Muscle of leg (tissue), 11 donors: ENCODE measurements around the gene DECR2. TPM values are rescaled to one million over a fixed set of nuclear protein-coding genes. Genes with fewer than 3 reads are reported as not detected.
A peak's percentile ranks its signal among the peaks of the same experiment; 100 is the strongest.
"Not testable (repeated sequence)": the region's sequence is repeated elsewhere in the genome, so short reads cannot be mapped to it uniquely, and the experiment has no call there.

Source experiments
- DNase-seq: peaks from one replicate; pipeline ENCODE4 v3.0.0; 2013
- H3K27ac ChIP-seq: one replicate; pipeline ENCODE4 v1.5.1; 2013; ENCODE audit warnings: mild to moderate bottlenecking, low read length, control low read depth
- H3K27me3 ChIP-seq: one replicate; pipeline ENCODE4 v1.6.1; 2013; ENCODE audit warnings: low read length; ENCODE audit not compliant: control insufficient read depth, insufficient read depth
- H3K36me3 ChIP-seq: one replicate; pipeline ENCODE4 v1.6.1; 2013; ENCODE audit warnings: low read length; ENCODE audit not compliant: control insufficient read depth, insufficient read depth
- H3K4me1 ChIP-seq: one replicate; pipeline ENCODE4 v1.6.1; 2013; ENCODE audit warnings: low read length; ENCODE audit not compliant: control insufficient read depth, insufficient read depth
- H3K4me3 ChIP-seq: one replicate; pipeline ENCODE4 v1.5.1; 2013; ENCODE audit warnings: low read length, control low read depth
- H3K9me3 ChIP-seq: replicated peaks from 2 replicates; pipeline ENCODE4 v1.6.1; 2013; ENCODE audit warnings: low read depth, low read length; ENCODE audit not compliant: control insufficient read depth
- WGBS: methylation state at CpG from one replicate; pipeline ENCODE4 v1.1.5; 2013; ENCODE audit warnings: missing lambda C conversion rate; ENCODE audit not compliant: insufficient coverage; 5-methylcytosine and 5-hydroxymethylcytosine counted together
- polyA plus RNA-seq, 8 donors: library from polyadenylated mRNA; unstranded; fragments of 120-200 nt; gene quantifications; one replicate each; pipeline versions ENCODE4 v1.2.1 to v1.2.3, GENCODE V29; 2013; ENCODE audit warnings: inconsistent platforms in 1 of 8, low replicate concordance in 1 of 8; ENCODE audit not compliant: insufficient read length in 8 of 8, insufficient read depth in 1 of 8
- total RNA-seq: library from RNA; stranded (reverse); fragments of 120-200 nt; gene quantifications from one replicate; pipeline ENCODE4 v1.2.4, GENCODE V29; 2013

The DECR2 gene
- total and polyA plus RNA-seq, 9 donors = 8.4 to 20.6 (median 13.0) TPM

DNA sequence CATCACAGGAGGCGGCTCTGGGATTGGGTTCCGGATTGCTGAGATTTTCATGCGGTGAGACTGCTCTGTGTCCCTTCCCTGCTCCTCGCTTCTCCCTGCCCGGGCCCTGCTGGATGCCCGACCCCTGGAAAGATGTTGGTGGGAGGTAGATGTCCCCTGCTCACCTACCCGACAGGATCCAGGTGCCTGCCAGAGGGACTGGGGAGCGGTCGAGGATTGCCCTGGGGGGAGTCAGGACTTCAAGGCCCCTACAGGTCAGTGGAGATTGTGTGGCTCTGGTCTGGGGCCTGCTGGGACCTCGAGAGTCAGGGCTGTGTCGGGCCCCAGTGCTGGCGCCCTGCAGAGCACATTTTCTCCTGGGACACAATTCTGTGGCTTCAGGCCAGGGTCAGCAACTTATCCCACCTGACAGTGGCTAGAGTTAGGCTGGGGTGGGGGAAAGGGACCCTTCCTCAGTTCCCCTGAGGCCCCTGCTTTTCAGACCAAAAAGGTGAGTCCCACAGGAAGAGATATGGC, 3.3 kb downstream of the DECR2 start:
- WGBS = 73% methylated on average over 10 of the region's 12 CpGs
- H3K27ac ChIP-seq = no peak overlapping the region
- no peaks in the 10 kb centered on the region for H3K9me3 ChIP-seq
- DNase-seq = no peak
- H3K27me3 ChIP-seq = no peaks in the 10 kb centered on the region
- H3K4me3 ChIP-seq = no peak overlapping the region
- H3K4me1 ChIP-seq = peaks cover 11% of the 10 kb centered on the region
- peaks cover 8% of the 10 kb centered on the region for H3K36me3 ChIP-seq

DNA sequence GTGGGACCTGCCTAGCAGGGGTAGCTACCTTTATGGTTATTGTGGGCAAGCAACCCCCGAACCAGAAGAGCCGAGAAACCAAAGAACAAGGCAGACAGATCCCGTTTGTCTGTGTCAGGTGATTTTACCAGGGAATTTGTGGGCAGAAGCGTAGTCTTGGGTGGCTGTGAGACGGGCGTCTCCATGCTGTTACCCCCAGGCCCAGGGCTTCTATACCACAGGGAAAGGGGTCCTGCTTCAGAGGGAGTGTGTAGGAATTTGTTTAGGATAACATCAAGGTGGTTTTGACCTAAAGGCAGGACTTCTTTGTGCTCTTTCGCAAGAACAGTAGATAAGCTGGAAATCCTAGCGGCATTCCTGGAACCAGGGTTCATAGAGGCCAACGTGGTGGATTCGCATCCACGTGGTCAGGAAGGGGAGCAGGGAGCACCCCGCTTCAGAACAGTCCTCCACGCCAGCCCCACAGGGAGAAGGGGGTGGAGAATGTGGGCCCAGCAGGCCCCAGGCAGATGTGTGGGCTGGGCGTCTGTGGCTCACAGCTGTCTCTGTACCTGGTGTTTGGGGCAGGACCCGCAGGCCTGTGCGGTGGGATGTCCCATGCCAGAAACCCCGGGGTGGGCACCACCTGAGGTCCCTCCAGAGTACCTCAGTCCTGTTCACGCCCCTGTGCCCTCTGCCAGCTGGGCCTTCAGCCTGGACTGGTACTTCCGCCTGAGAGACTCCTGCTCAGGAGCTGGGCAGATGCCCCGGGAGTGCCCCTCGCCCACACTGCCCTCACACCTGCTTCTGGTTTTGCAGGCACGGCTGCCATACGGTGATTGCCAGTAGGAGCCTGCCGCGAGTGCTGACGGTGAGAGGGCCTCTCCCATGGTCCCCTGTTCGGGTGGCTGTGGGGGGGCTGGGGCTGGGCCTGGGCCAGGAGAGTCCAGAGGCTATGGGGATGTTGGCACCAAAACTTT, 4.1 kb downstream of the DECR2 start:
- Histone ChIP-seq H3K4me3 (no peak overlapping the region), H3K4me1 (peaks cover 5% of the 10 kb centered on the region), H3K9me3 (no peaks in the 10 kb centered on the region), H3K27me3 (no peaks in the 10 kb centered on the region), H3K36me3 (peaks cover 7% of the 10 kb centered on the region), H3K27ac (no peak overlapping the region)
- 77% methylated on average over 24 of the region's 27 CpGs for WGBS
- DNase-seq = no peak

DNA sequence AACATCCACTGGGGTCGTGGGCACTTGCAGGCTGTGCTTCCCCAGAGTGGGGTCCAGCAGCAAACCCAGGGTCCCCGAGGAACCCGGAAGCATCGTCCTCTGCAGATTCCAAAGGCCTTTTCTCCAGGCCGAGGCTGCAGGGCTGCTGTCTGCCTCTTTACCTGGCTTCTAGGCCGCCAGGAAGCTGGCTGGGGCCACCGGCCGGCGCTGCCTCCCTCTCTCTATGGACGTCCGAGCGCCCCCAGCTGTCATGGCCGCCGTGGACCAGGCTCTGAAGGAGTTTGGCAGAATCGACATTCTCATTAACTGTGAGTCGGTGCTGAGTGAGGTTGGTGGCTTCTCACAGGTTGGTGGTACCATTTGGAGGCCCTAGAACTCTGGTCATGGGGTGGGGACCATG, 5.6 kb downstream of the DECR2 start:
- 68% methylated on average over 13 of the region's 16 CpGs for WGBS
- DNase-seq = no peak
- peaks cover 2% of the 10 kb centered on the region for H3K4me1 ChIP-seq
- H3K4me3 ChIP-seq = no peak overlapping the region
- no peaks in the 10 kb centered on the region for H3K9me3 ChIP-seq
- peak overlapping the region; percentile 13 for H3K27ac ChIP-seq
- peaks cover 14% of the 10 kb centered on the region for H3K36me3 ChIP-seq
- H3K27me3 ChIP-seq = no peaks in the 10 kb centered on the region

DNA sequence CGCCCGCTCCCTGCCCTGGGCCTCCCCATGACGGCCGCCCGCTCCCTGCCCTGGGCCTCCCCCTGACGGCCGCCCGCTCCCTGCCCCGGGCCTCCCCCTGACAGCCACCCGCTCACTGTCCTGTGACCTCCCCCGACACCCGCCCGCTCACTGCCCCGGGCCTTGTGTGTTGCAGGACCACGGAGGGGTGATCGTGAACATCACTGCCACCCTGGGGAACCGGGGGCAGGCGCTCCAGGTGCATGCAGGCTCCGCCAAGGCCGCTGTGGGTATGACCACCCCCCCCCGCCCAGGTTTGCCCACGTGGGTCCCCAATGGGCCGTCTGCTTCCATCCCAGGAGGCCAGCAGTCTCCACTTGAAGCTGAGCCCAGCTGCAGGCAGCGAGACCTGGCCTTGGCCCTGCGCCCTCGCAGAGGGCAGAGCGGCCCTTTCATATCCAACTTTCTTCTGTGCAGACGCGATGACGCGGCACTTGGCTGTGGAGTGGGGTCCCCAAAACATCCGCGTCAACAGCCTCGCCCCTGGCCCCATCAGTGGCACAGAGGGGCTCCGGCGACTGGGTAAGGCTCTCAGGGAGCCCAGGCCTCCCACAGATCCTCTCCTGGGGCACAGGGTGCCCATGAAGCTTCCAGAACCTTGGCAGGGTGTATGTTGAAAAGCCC, 9.0 kb downstream of the DECR2 start:
- DNase-seq = no peak
- peaks cover 14% of the 10 kb centered on the region for H3K36me3 ChIP-seq
- no peaks in the 10 kb centered on the region for H3K4me1 ChIP-seq
- H3K4me3 ChIP-seq = no peak overlapping the region
- no peak overlapping the region for H3K27ac ChIP-seq
- 87% methylated on average over 35 of the region's 36 CpGs for WGBS
- H3K9me3 ChIP-seq = no peaks in the 10 kb centered on the region
- H3K27me3 ChIP-seq = no peaks in the 10 kb centered on the region

DNA sequence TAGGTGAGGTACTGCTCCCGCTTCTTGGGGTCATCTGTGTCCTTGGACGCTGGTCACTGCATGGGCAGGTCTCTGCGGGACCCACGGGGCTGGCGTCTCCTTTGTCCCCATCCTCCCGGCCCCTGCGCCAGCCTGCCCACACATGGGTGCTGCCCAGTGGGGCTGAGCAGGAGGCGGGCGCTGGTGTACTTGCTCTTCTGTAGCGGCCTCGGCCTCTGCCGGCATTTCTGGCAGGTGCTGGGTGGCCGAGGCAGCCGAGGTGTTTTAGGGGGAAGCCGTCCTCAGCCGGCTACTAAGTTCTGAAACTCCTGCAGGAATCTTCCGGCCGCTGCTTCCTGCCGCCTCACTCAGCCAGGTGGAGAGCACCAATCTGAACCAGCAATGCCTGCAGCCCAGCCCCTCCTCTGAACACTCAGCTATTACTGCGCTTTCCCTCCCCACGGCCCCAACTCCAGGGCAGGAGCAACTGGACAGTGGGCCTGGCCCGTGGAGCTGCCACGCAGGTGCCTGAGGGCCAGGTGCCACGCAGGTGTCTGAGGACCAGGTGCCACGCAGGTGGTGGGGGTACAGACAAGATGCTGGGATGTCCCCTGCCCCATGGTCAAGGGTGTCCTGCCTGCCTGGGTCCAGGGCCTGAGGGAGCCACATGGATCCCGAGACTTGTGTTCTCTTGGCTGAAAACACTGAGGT, 10.0 kb downstream of the DECR2 start:
- DNase-seq = no peak
- H3K9me3 ChIP-seq = no peaks in the 10 kb centered on the region
- no peak overlapping the region for H3K27ac ChIP-seq
- no peaks in the 10 kb centered on the region for H3K4me1 ChIP-seq
- no peaks in the 10 kb centered on the region for H3K27me3 ChIP-seq
- no peak overlapping the region for H3K4me3 ChIP-seq
- peaks cover 14% of the 10 kb centered on the region for H3K36me3 ChIP-seq
- 93% methylated on average over 18 of the region's 26 CpGs for WGBS

DNA sequence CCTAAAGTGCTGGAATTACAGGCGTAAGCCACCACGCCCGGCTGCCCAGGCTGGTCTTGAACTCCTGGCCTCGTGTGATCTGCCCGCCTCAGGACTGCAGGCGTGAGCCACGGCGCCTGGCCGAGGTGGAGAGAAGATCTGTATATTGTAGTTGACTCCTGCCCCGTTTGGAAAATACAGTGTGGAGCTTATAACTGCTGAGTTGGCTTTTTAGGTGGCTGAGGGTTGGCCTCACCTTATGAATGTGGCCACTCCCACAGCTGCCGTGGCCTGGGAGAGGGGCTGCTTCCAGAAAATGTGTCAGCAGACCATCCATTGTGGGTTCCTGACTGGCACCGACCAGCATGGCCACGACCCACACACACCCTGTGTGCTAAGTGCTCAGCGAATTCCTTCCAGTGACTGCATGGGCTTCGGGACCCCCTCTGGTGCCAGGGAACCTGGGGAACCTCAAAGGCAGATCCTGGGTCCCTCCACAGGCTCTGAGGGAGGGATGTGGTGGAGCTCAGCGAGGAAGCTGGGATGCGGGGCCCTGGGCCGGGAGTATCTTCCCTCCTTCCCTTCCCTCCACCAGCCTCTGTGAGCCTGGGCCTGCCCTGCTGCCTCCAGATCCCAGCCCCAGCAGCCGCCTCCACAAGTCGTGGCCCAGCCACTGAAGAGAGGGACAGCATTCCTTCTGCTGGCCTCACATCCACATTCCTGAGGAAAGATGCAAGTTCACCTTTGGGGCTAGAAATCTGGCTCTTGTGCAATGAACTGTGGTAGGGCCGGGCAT, 12.9 kb downstream of the DECR2 start:
- Histone ChIP-seq H3K27ac (no peak overlapping the region), H3K36me3 (peaks cover 11% of the 10 kb centered on the region), H3K9me3 (no peaks in the 10 kb centered on the region), H3K27me3 (no peaks in the 10 kb centered on the region), H3K4me3 (no peak overlapping the region), H3K4me1 (no peaks in the 10 kb centered on the region)
- WGBS = 84% methylated on average over 17 of the region's 21 CpGs
- DNase-seq = no peak

DNA sequence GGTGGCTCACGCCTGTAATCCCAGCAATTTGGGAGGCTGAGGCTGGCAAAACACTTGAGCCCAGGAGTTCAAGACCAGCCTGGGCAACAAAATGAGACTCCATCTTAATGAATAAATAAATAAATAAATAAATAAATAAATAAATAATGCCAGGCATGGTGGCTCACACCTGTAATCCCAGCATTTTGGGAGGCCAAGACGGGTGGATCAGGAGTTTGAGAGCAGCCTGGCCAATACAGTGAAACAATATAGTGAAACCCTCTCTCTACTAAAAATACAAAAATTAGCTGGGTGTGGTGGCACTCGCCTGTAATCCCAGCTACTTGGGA, 13.4 kb downstream of the DECR2 start:
- WGBS = no CpG with 5 or more reads among the region's 3 CpGs
- H3K4me1 ChIP-seq = not testable (repeated sequence)

DNA sequence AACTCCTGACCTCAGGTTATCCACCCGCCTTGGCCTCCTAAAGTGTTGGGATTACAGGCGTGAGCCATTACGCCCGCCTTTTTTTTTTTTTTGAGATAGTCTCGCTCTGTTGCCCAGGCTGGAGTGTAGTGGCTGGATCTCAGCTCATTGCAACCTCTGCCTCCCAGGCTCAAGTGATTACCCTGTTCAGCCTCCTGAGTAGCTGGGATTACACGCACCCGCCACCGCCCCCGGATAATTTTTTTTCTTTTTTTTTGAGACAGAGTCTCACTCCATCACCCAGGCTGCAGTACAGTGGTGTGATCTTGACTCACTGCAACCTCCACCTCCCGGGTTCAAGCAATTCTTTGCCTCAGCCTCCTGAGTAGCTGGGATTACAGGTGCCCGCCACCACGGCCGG, 20.5 kb downstream of the DECR2 start:
- no CpG with 5 or more reads among the region's 13 CpGs for WGBS

More for the DNA sequence above, 13.4 kb downstream of the DECR2 start:
- H3K36me3 ChIP-seq = peaks cover 11% of the 10 kb centered on the region
- H3K27ac ChIP-seq, H3K4me3 ChIP-seq, H3K27me3 ChIP-seq, H3K9me3 ChIP-seq, DNase-seq: not testable (repeated sequence)

DNA sequence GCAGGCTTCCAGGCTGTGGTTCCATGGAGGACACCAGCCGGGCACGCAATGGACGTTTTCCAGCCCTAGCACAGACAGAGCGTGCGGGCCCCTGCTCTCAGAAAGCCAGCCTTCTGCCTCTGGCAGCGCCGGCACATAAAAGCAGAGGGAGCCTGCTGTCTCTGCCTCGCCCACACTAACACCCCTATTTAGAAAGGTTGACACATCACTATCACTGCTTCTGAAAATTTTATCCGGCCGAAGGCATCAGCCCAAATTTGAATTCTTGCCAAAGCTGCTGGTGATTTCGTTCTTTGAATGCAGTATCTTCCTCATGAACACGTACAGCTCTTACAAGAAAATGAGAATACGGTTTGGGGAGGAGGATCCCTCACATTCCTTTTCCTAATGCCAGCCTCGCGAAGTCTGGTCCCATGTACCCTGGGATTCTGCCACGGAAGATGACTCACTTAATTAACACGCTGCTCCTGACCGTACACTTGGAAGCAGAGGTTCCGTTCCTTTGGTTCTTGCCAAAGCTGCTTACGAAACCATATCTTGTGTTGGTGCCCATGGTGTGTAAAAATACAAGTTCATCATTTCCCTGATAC, 22.4 kb downstream of the DECR2 start:
- H3K4me1 ChIP-seq = peaks cover 25% of the 10 kb centered on the region
- no peak overlapping the region for H3K4me3 ChIP-seq
- 59% methylated on average over 16 of the region's 20 CpGs for WGBS
- H3K36me3 ChIP-seq = no peaks in the 10 kb centered on the region
- DNase-seq = peak; percentile 77
- H3K27ac ChIP-seq = no peak overlapping the region
- H3K9me3 ChIP-seq = no peaks in the 10 kb centered on the region
- H3K27me3 ChIP-seq = peaks cover 8% of the 10 kb centered on the region

More for the DNA sequence above, 20.5 kb downstream of the DECR2 start:
- not testable (repeated sequence) for H3K27ac ChIP-seq, H3K9me3 ChIP-seq, DNase-seq, H3K36me3 ChIP-seq, H3K27me3 ChIP-seq, H3K4me3 ChIP-seq
- peaks cover 19% of the 10 kb centered on the region for H3K4me1 ChIP-seq
